IPS DF 19.7 (cell line): ENCODE data around the gene ZNF35.
"Not testable (repeated sequence)": the region's sequence is repeated elsewhere in the genome, so short reads cannot be mapped to it uniquely, and the experiment has no call there.

Source experiments
- DNase-seq: peaks from one replicate; pipeline ENCODE4 v3.0.0-alpha.2; 2013; ENCODE audit warnings: low read depth, low spot score

ZNF35 gene

DNA sequence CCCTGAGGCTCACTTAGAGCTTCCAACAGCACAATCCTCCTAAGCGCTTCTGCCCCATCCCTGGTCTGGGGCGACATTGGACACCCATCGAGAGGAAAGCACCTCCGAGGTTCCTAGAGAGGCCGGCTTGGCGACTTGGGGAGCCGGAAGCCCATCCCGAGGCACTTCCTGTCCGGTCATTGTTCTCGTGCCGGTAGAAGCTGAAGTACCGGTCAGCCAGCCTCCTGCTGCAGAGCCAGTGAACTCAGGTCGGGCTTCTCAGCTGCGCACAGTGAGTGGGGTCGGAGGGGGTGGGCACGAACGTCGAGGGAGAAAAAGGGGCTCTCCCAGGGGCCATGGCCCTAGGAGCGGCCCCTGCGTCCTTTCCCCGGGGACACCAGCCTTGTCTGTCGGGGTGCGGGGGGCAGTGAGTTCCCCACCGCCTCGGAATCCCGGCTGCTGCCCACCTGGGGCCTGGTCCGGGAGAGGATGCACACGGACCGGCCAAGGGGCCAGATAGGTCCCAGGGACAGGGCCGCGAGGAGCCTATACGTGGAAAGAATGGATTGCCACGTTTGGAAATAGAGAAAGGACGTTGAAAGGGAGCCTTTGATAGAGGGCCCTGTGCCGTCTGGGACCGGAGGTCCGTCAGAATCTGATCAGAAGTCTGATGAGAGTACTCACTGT lies at the start of gene ZNF35:
ZNF35 (plus strand) TSS at position 169 of the 666 bp plus-strand sequence. CDS start 2,336 bp downstream, outside the sequence.
- DNase-seq: peak; percentile 92

DNA sequence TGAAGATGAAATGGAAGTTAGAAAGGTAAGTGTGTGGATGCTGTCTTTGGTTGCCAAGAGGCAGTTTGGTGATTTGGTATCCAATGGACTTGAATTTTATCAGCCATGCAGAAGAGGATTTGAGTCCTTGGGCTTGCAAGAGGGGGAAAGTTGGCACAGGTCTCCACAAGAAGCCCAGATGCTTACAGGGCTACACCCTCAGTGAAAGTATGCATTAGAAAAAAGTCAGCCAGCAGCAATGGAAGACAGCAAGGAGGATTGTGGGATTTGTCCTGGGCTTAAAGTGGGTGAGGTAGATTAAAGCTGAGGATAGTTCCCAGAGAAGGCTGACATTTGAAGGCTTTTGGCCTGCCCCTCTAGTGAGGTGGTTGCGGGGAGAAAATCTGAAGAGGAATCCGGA lies 46.8 kb upstream of the ZNF35 start:
- DNase-seq: no peak

DNA sequence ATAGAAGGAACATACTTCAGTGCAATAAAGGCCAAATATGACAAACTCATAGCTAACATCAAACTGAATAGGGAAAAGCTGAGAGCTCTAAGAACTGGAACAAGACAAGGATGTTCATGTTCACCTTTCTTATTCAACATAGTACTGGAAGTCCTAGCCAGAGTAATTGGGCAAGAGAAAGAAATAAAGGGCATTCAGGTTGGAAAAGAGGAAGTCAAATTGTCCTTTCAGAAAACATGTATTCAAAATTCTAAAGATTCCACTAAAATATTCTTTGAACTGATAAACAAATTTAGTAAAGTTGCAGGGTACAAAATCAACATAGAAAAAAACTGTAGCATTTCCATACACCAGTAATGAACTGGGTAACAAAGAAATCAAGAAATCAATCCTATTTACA lies 35.9 kb upstream of the ZNF35 start:
- no peak for DNase-seq

GRCh38 chr3:44624749-44625480 lies 23.6 kb upstream of the ZNF35 start, which contains the start of gene ZNF197:
Gene ZNF197, plus strand, starts transcription at chr3:44625036. Its CDS starts 4,119 bp downstream, at chr3:44629155.
- peak; percentile 90 for DNase-seq

GRCh38 chr3:44628716-44629115 lies 19.8 kb upstream of the ZNF35 start:
- DNase-seq: no peak

DNA sequence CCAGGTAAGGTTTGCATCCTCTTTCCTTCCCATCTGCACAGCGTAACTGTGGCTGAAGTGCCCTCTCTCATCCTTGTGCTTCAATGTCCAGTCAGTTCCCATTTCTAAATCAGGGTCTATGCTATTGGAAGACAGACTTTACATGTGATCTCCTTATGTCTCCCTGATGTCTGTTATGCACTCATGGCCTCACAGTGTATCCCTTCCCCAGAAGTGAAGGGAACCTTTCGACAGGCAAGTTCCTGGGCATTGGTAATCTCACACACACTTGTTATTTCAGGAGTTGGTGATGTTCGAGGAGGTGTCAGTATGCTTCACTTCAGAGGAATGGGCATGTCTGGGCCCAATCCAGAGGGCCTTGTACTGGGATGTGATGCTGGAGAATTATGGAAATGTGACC lies 16.3 kb upstream of the ZNF35 start:
- no peak for DNase-seq

DNA sequence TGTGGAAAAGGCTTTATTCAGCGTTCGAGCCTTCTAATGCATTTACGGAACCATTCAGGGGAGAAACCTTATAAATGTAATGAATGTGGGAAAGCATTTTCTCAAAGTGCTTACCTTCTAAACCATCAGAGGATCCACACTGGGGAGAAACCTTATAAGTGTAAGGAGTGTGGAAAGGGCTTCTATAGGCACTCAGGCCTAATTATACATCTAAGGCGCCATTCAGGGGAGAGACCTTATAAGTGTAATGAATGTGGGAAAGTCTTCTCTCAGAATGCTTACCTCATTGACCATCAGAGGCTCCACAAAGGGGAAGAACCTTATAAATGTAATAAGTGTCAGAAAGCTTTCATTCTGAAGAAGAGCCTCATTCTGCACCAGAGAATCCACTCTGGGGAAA lies 6.2 kb upstream of the ZNF35 start:
- DNase-seq: no peak

DNA sequence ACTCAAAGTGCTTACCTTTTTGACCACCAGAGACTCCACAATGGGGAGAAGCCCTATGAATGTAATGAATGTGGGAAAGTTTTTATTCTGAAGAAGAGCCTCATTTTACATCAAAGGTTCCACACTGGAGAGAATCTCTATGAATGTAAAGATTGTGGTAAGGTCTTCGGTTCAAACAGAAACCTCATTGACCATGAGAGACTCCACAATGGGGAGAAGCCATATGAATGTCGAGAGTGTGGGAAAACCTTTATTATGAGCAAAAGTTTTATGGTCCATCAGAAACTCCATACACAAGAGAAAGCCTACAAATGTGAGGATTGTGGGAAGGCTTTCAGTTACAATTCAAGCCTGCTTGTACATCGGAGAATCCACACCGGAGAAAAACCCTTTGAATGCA lies 5.5 kb upstream of the ZNF35 start:
- DNase-seq: no peak

GRCh38 chr3:44647771-44648170 lies 761 bp upstream of the ZNF35 start:
- DNase-seq: no peak

GRCh38 chr3:44649709-44650108 lies 1.2 kb downstream of the ZNF35 start:
- no peak for DNase-seq

DNA sequence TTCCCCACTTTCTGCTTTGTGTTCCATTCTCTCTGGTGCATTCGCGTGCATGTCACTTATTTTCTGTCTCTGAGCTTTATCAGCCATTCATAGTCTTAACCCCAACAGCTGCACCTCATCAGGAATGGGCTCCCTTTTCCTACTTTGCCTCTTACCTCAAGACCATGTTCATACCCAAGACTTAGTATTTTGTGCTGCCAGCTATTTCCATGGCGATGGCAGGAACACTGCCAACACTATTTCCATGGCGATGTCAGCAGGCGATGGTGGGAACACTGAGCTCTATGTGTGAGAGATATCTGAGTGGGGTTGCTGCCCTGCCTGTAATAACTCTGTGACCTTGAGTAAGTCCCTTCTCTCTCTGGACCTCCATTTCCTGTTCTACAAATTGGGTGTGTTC lies 5.5 kb downstream of the ZNF35 start:
- DNase-seq: no peak

DNA sequence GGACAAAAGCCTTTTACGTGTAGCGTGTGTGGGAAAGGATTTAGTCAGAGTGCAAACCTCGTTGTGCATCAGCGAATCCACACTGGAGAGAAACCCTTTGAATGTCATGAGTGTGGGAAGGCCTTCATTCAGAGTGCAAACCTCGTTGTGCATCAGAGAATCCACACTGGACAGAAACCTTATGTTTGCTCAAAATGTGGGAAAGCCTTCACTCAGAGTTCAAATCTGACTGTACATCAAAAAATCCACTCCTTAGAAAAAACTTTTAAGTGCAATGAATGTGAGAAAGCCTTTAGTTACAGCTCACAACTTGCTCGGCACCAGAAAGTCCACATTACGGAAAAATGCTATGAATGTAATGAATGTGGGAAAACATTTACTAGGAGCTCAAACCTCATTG lies 10.5 kb downstream of the ZNF35 start:
- no peak for DNase-seq

GRCh38 chr3:44659434-44659833 lies 10.9 kb downstream of the ZNF35 start:
- no peak for DNase-seq

GRCh38 chr3:44661189-44661588 lies 12.7 kb downstream of the ZNF35 start:
- DNase-seq: no peak

DNA sequence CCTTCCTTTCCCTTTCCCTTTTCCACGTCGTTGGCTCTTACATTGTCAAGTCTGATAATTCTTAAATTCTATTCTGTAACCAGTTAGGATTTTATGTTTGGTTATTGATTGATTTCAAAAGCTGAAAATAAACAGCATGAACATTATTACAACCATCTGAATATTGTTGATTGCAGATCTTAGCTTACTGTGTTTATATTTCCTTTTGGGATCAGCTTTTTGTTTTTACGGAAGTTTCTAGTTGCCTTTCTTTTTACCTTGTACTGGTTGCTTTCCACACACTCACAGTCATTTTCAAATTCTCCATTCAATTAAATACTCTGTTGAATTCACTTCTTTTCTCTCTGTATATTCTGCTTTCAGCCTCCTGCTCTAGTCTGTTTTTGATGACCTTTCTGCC lies 16.6 kb downstream of the ZNF35 start:
- DNase-seq: no peak

GRCh38 chr3:44666346-44666745 lies 17.8 kb downstream of the ZNF35 start:
- no peak for DNase-seq

GRCh38 chr3:44669760-44670159 lies 21.2 kb downstream of the ZNF35 start:
- no peak for DNase-seq

DNA sequence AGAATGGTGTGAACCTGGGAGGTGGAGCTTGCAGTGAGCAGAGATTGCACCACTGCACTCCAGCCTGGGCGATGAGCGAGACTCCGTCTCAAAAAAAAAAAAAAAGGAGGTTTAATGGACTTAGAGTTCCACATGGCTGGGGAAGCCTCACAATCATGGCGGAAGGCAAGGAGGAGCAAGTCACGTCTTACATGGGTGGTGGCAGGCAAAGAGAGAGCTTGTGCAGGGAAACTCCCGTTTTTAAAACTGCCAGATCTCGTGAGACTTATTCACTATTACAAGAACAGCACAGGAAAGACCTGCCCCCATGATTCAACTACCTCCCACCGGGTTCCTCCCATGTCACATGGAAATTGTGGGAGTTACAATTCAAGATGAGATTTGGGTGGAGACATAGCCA lies 24.9 kb downstream of the ZNF35 start:
- DNase-seq: not testable (repeated sequence)

DNA sequence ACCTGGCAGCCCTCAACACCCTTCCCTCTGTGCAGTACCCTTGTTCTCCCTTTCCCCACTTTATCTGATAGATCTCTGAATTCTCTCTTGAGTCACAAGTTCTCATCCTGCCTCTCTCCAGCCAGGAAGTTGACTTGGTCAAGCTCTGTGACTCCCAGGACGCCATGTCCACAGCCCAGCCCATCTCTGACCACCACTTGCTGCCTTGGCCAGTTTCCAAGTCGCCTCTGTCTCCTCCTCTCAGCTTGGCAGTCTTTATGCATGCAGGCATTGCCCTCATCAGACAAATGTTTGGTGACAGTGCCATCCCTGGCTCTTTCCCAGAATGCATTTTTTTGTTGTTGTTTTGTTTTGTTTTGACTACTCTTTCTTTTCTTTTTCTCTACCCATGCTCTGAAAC lies 25.7 kb downstream of the ZNF35 start:
- DNase-seq: no peak

DNA sequence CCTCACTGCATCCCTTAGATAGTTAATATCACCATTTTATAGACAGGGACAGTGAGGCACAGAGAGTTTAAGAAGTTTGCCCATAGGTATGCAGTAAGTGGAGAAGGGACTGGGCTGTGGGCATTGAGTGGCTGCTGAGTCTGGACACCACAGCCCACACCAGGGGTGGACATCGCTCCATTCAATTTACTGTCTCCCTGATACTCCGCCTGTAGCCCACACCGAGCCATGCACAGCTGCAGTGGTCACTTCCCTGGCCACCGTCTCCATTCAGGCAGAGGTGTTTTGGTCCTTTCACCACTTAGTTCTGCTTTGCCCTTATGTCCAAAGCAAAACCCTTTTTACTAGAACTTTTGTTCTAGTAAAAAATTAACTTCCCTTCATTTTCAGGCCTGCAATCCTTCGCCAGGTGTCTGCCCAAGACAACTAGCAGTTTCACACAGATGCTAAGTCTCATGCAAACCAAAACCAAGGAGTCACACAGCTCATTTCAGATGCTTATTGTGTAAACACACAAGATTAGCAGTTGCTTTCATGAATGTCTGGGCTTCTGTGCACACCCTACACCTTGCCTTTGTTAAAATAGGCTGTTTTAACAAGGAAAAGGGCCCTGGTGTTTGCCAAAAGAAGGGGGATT lies 30.1 kb downstream of the ZNF35 start:
- no peak for DNase-seq

DNA sequence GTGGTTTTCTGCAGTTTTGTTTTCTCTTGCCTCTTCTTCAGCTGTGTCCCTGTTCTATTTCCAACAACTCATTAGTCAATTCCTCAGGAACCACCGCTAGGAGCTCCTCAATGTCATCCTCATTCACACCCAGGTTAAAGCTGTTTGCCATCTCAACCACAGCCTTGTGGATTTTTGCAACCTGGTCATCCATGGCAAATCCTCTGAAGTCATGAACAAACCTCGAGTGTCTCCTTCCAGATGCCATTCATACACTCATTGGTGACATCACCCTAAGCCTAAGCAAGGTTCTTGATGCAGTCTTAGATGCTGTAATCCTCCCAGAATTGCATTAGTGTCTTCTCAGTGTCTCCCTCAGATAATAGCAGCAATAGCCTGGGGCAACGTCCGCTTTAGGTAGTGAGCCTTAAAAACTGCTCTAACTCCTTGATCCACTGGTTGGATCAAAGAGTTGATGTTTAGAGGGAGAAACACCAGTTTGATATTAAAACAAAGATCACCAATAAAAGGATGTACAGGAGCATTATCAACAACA lies 32.5 kb downstream of the ZNF35 start:
- no peak for DNase-seq

GRCh38 chr3:44682182-44682896 lies 33.8 kb downstream of the ZNF35 start:
- no peak for DNase-seq
